Measurements from ENCODE around the gene PHF20.
"Not testable (repeated sequence)": the region's sequence is repeated elsewhere in the genome, so short reads cannot be mapped to it uniquely, and the experiment has no call there.

PHF20 gene

DNA sequence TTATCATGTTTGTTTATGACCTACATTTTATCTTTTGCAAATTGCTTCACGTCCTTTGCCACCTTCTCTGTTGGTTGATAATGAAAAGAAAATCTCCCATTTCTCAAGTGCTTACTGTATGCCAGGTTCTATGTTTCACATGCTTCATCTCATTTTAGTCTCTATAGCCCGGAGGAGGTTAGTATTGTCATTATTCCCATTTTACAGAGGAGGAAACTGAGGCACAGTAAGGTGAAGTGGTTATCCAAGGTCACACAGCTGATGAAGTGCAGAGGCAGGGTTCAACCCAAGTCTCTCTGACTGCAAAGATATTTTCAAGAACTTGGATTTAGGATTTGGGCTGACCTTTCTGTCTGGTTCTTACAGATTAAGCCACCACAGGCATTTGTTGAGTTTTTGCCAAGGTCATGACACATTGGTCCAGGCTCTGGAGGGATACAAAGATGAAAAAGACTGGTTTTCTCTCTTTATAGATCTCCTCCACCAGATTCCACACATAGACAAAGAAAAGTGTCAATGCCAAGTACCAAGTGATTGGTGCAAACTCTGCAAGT lies 217.2 kb downstream of the PHF20 start:
- no peak for DNase-seq

DNA sequence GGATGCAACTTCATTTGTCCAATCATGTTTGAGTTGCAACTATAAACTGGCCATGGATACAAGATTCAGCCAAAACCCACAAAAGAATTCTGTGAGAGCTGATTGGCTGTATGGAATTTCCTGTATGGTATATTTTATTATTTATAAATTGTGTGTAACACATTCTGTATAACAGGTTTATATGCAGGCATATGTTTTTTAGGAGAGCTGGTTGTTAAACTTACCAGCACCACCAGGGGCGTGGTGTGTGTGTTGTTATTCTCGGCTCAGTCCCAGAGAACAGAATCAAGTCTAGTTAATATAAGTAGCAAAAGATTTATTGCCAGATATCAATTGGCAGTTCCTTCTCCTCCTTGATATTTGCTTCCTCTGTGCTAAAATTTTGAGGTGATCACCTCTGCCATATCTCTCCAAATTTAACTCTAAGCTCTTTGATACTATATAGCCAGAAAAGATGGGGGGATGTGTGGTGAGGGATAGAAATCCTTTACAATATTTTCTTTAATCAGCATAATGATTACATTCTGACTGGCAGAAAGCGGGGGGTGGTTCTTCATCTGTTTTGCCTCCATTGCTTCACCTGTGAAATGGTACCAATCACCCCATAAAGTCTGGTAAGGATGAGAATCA lies 219.4 kb downstream of the PHF20 start:
- no peak for DNase-seq

DNA sequence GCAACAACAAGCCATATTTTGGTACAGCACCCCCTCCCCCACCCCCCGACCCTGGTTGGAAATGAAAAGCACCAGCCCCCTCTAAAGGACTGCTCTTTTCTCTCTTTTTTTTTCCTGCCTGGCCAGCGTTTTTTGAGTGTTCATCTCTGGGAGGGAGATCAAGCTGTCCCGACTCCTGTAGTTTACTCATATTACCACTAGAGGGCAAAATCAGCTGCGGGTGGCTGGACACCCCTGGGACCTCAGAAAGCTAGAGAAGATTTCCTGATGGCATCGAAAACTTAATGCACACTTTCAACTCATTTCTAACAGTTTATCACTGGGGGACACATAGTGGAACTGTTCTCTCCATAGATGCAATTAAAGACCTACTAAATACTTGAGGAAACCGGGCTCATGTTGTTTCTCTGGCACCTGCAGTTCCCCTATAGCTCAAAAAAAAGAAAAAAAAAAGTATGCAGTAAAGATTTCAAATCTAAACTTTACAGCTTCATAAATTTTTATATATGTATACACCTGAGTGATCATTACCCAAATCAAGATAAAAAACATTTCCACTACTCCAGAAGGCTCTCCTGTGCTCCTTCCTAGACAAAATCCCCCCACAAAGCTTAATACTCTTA lies 221.0 kb downstream of the PHF20 start:
- DNase-seq: no peak

DNA sequence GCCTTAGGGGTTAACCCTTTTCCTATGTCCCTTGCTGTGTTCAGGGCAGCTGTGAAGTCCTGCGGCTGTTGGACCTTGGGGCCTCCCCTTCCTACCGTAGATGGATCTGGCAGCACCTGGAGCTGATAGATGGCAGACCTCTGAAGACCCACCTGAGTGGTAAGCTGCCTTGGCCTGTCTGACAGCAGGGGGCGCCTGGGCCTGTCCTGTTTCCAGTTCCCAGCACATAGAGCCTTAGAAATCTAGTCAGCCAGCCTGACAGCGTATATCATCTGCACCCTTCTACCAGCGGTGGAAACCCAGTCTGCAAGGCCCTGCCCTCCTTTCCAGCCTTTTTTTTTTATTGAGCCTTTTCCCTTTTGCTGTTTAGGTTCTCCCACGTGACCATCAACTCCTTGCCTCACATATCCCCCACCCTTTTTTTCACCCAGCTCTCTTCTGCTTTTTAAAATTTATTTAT lies 223.2 kb downstream of the PHF20 start:
- peak; percentile 73 for DNase-seq

DNA sequence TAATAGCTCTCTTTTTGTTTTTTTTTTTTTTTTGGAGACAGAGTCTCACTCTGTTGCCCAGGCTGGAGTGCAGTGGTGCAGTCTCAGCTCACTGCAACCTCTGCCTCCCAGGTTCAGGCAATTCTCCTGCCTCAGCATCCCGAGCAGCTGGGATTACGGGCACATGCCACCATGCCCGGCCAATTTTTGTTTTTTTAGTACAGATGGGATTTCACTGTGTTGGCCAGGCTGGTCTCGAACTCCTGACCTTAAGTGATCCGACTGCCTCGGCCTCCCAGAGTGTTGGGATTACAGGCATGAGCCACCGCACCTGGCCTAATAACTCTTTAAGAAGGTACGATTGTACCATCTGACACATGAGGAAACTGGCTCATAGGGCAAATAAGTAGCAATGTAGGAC lies 224.7 kb downstream of the PHF20 start:
- DNase-seq: not testable (repeated sequence)
